Thyroid gland (tissue), 4 donors: ENCODE data around the gene FZD2. TPM values are rescaled to one million over a fixed set of nuclear protein-coding genes. Genes with fewer than 3 reads are reported as not detected.
A peak's percentile ranks its signal among the peaks of the same experiment; 100 is the strongest.
"Not testable (repeated sequence)": the region's sequence is repeated elsewhere in the genome, so short reads cannot be mapped to it uniquely, and the experiment has no call there.

Source experiments
- DNase-seq, 2 donors: peaks; one replicate each; pipeline ENCODE4 v3.0.0-alpha.2; 2019
- H3K27ac ChIP-seq, 3 donors: fragments of 200-600 bp; sonication (generic); 1 replicate in 2 of 3; 2 replicates in 1 of 3; pipeline ENCODE4 v1.5.1; 2016 to 2019; ENCODE audit warnings: mild to moderate bottlenecking in 1 of 3, moderate library complexity in 1 of 3
- H3K27me3 ChIP-seq: fragments of 200-600 bp; sonication (generic); one replicate; pipeline ENCODE4 v1.5.1; 2019
- H3K36me3 ChIP-seq, 2 donors: fragments of 200-600 bp; sonication (generic); one replicate each; pipeline ENCODE4 v1.5.1; 2016 to 2019
- H3K4me1 ChIP-seq, 2 donors: fragments of 200-600 bp; sonication (generic); one replicate each; pipeline ENCODE4 v1.5.1; 2017 to 2019
- H3K4me3 ChIP-seq, 3 donors: fragments of 200-600 bp; sonication (generic); replicated peaks in 1 of 3; 1 replicate in 2 of 3; 2 replicates in 1 of 3; pipeline ENCODE4 v1.5.1; 2016; ENCODE audit warnings: mild to moderate bottlenecking in 1 of 3
- H3K9me3 ChIP-seq: fragments of 200-600 bp; sonication (generic); one replicate; pipeline ENCODE4 v1.5.1; 2017
- POLR2A ChIP-seq, 2 donors: fragments of 450-650 bp; IDR thresholded peaks; one replicate each; pipeline ENCODE4 v1.6.1; 2017; ENCODE audit warnings: antibody characterized with exemption in 2 of 2, mild to moderate bottlenecking in 2 of 2, moderate library complexity in 1 of 2
- WGBS, 2 donors: methylation state at CpG; one replicate each; pipeline ENCODE4 v1.1.5; 2017; 5-methylcytosine and 5-hydroxymethylcytosine counted together
- intact Hi-C: fragments of 100-400 bp; cut with DNase I; formaldehyde crosslinking; loops from one replicate; pipeline ENCODE4 v1.15.1; 2023
- total RNA-seq, 4 donors: library from RNA; depleted of rRNA; stranded (reverse); fragments of >200 nt; gene quantifications; one replicate each; pipeline ENCODE4 v1.2.3, GENCODE V29; 2016
- TF ChIP-seq, protein P1 (sequence below), 6 experiments: fragments of 200-600 bp in 3 of 6; fragments of 450-650 bp in 3 of 6; sonication (generic) in 3 of 6; IDR thresholded peaks; one replicate each; pipeline ENCODE4 v1.5.1; 2016 to 2019; ENCODE audit warnings: antibody characterized with exemption in 6 of 6, mild to moderate bottlenecking in 2 of 6, inconsistent platforms in 1 of 6, moderate library complexity in 1 of 6

The FZD2 gene
- total RNA-seq = 1 to 10 TPM; 1.8 to 7.1 (median 4.5) TPM

DNA sequence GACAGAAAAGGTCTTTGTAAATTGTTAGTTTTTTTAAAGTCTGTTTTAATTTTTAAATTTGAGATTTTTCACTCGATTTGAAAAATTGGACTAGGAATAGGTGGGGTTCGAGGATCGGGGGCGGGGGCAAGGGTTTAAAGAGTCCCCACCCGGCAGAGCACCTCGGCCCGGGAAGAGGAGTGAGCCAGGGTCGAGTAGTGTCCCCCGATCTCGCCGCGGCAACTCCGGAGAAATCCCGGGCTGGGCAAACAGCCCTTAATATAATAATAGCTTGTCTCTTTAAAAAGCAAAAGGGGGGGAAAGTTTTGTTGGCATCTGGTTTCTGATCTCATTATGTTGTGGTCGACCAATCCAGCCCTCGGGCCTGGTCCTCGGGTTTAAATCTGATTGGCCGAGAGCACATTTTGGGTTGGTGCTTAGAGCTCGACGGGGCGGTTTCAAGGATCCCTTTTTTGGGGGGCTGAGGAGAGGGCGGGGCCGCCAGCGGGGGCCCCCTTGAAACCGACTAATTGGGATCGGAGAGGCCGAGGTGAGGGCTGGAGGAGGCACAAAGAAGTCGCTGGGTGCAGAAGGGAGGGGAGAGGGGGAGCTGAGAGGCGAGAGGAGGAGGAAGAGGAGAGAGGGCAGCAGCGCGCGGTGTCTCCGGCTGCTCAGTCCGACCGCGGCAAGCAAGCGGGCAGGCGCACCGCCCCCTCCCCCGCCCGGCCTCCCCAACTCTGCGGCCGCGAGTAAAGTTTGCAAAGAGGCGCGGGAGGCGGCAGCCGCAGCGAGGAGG, at the start of gene FZD2:
FZD2 (plus strand) TSS at position 653 of the 775 bp plus-strand sequence. CDS start 205 bp downstream, outside the sequence.
- WGBS, 2 donors = 1% methylated on average over 44 of the region's 49 CpGs
- no peaks in the 10 kb centered on the region for H3K27me3 ChIP-seq
- intact Hi-C loops = no loop called here
- no peaks in the 10 kb centered on the region for H3K9me3 ChIP-seq
- peak within 1 kb of the TSS; percentile 59 to 72 (median 69) for H3K27ac ChIP-seq
- peaks cover 4 to 14% of the 10 kb centered on the region in 2 donors for H3K4me1 ChIP-seq
- TF ChIP-seq, protein P1, sequence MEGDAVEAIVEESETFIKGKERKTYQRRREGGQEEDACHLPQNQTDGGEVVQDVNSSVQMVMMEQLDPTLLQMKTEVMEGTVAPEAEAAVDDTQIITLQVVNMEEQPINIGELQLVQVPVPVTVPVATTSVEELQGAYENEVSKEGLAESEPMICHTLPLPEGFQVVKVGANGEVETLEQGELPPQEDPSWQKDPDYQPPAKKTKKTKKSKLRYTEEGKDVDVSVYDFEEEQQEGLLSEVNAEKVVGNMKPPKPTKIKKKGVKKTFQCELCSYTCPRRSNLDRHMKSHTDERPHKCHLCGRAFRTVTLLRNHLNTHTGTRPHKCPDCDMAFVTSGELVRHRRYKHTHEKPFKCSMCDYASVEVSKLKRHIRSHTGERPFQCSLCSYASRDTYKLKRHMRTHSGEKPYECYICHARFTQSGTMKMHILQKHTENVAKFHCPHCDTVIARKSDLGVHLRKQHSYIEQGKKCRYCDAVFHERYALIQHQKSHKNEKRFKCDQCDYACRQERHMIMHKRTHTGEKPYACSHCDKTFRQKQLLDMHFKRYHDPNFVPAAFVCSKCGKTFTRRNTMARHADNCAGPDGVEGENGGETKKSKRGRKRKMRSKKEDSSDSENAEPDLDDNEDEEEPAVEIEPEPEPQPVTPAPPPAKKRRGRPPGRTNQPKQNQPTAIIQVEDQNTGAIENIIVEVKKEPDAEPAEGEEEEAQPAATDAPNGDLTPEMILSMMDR (IDR thresholded peaks at IDR 0.05) = peak in 1 of 6 experiments; percentile 1
- peak in 1 of 2 donors; percentile 36 for TF ChIP-seq POLR2A (IDR thresholded peaks at IDR 0.05)
- H3K36me3 ChIP-seq = no peaks in the 10 kb centered on the region
- H3K4me3 ChIP-seq = peak within 1 kb of the TSS; percentile 61 to 75 (median 63)
- DNase-seq = peak; percentile 80 to 85

DNA sequence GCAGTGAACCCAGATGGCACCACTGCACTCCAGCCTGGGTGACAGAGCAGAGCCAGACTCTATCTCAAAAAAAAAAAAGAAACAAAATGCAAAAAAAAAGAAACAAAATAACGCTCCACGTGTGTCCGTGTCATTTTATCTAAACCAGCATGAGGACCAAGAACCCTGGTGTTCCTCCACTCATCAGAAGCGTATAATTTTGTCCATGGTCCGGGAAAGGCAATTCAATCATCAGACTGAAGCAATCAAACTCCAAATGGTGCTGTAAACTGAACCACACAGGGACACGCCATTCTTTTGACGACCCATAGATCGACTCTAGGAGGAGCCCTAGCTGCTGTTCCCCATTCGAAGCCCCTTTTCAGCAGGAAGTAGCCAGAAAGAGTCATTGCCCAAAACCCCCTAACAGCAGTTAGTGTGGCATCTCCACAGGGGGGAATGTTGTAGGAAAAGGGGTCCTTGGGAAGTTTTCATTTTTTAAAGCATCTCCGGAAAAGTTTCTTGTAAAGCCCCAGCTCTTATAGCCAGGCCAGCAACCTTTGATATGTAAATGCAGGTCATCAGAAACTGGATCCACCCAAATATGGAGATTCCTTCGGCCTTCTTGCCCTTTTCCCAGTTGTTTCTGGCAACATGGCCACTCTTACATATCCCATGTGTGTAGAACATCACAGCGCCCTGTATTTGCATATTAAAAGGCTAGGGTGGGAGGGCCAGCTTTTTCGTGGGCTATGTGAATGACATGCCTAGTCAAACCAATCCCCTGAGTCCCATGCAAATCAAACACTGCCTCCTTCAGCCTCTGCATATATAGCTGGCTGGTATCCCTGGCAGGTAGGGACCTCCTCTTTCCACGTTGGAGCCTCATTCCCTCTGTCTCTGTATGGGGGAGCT, 45.8 kb upstream of the FZD2 start:
- WGBS, 2 donors = 34 to 44% methylated on average over 14 of the region's 14 CpGs

DNA sequence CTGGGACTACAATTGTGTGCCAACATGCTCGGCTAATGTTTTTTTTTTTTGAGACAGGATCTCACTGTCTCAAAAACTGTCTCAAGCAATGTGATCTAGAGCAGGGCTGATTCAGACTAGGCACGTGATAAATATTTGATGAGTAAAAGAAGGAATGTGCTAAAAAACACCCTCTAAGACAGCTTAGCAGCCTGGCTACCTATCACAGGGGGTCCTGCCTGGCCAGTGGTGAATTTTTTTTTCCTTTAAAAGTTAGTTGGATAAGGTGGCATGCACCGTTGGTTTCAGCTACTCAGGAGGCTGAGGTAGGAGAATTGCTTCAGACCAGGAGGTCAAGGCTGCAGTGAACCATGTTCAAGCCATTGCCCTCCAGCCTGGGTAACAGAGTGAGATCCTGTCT, 39.3 kb upstream of the FZD2 start:
- no peak overlapping the region for H3K4me3 ChIP-seq
- 33 to 40% methylated on average over 3 of the region's 3 CpGs for WGBS, 2 donors
- H3K4me1 ChIP-seq = no peaks in the 10 kb centered on the region
- TF ChIP-seq, protein P1 (IDR thresholded peaks at IDR 0.05) = no peak
- TF ChIP-seq POLR2A (IDR thresholded peaks at IDR 0.05) = no peak
- H3K27me3 ChIP-seq = no peaks in the 10 kb centered on the region
- DNase-seq = no peak
- no peak overlapping the region for H3K27ac ChIP-seq
- H3K9me3 ChIP-seq = no peaks in the 10 kb centered on the region
- intact Hi-C loops = no loop called here
- H3K36me3 ChIP-seq = no peaks in the 10 kb centered on the region

More for the DNA sequence above, 45.8 kb upstream of the FZD2 start:
- H3K27ac ChIP-seq, H3K27me3 ChIP-seq, H3K36me3 ChIP-seq, H3K9me3 ChIP-seq, DNase-seq, intact Hi-C loops, H3K4me1 ChIP-seq, H3K4me3 ChIP-seq: not testable (repeated sequence)

DNA sequence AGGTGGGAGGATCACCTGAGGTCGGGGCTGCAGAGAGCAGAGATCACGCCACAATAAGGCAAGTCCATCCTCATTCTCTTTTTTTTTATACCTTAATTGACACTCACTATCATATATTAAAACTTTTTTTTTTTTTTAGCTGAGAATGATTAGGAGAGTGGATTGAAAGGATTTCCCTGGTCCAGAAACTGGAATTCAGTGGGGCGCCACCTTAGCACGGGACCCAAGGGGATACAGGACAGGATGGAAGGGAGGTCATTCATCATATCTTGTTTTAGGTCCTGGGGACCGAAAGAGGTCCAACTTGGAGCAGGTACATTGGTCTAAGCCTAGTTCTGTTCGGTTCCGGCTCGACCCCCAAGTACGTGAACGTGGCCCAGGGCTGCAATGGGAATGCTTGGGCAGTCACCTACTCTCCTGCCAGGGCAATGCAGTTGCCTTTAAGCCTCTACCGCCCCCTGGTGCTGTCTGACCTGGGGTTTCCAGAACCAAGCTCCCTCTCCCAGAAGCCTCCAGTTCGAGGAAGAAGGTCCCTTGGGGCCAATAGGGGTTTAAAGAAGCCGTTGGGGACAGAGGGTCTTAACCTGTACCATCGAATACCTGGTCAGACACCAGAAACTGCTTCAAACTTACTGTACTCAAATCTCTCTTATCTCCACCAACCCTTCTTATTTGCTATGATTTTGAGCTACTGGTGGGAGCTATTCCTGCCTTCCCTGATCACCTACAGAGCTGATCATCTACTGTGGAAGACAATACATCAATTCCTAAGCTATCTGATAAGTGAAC, 34.2 kb upstream of the FZD2 start:
- peak; percentile 55 to 66 for DNase-seq
- Histone ChIP-seq H3K27me3 (no peaks in the 10 kb centered on the region), H3K4me3 (no peak overlapping the region), H3K9me3 (no peaks in the 10 kb centered on the region), H3K36me3 (no peaks in the 10 kb centered on the region), H3K4me1 (no peaks in the 10 kb centered on the region), H3K27ac (no peak overlapping the region)
- TF ChIP-seq, protein P1 (IDR thresholded peaks at IDR 0.05) = peak in 4 of 6 experiments; percentile 27 to 54 (median 38)
- TF ChIP-seq POLR2A (IDR thresholded peaks at IDR 0.05) = no peak
- intact Hi-C loops = no loop called here
- 53 to 70% methylated on average over 11 to 14 of the region's 14 CpGs for WGBS, 2 donors

DNA sequence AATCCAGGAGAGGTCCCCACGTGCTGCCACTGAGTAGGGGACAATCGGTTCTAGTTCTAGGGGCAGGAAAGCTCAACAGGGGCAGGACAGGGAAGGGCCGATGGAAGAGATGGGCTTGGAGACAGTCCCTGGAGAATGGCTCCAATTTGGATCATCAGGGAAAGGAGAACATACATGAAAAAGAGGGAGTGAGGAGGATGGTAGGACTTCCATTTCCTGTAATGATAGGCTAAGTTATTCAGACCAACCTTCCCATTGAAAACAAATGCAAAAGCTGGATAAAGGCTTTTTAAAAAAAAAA, 33.7 kb upstream of the FZD2 start:
- H3K9me3 ChIP-seq = no peaks in the 10 kb centered on the region
- 67 to 72% methylated on average over 3 of the region's 3 CpGs for WGBS, 2 donors
- H3K4me1 ChIP-seq = no peaks in the 10 kb centered on the region
- H3K27ac ChIP-seq = no peak overlapping the region
- TF ChIP-seq POLR2A (IDR thresholded peaks at IDR 0.05) = no peak
- TF ChIP-seq, protein P1 (IDR thresholded peaks at IDR 0.05) = no peak
- H3K36me3 ChIP-seq = no peaks in the 10 kb centered on the region
- intact Hi-C loops = no loop called here
- DNase-seq = no peak
- H3K4me3 ChIP-seq = no peak overlapping the region
- H3K27me3 ChIP-seq = no peaks in the 10 kb centered on the region
